Retinal pigment epithelial cell (primary cell): Measurements from ENCODE around the gene DLG1.

Source experiments
- DNase-seq: peaks from one replicate; pipeline ENCODE4 v3.0.0-alpha.2; 2010; ENCODE audit warnings: low read depth
- H3K4me3 ChIP-seq: 2 replicates; pipeline ENCODE4 v1.5.1; 2011; ENCODE audit warnings: mild to moderate bottlenecking, low read length, control low read depth, moderate library complexity
- CTCF ChIP-seq: conservative IDR thresholded peaks from 2 replicates; pipeline ENCODE4 v1.5.1; 2011; ENCODE audit warnings: low read depth, low read length, control low read depth, inconsistent platforms

DLG1 gene

GRCh38 chr3:197262709-197263108 is 35.7 kb downstream of the DLG1 start:
- no peak overlapping the region for H3K4me3 ChIP-seq
- TF ChIP-seq CTCF, result no peak
- no peak for DNase-seq

GRCh38 chr3:197261164-197261509 is 37.3 kb downstream of the DLG1 start:
- TF ChIP-seq CTCF, result no peak
- H3K4me3 ChIP-seq, result no peak overlapping the region
- DNase-seq, result no peak

GRCh38 chr3:197260491-197261163 is 37.8 kb downstream of the DLG1 start:
- DNase-seq, result no peak
- H3K4me3 ChIP-seq, result no peak overlapping the region
- TF ChIP-seq CTCF, result no peak

- no peak for TF ChIP-seq CTCF
Measured at GRCh38 chr3:197259096-197259495, 39.3 kb downstream of the DLG1 start.

GRCh38 chr3:197258168-197258755 is 40.1 kb downstream of the DLG1 start:
- no peak overlapping the region for H3K4me3 ChIP-seq
- no peak for DNase-seq
- no peak for TF ChIP-seq CTCF

More at GRCh38 chr3:197259096-197259495, 39.3 kb downstream of the DLG1 start:
- DNase-seq, result no peak
- H3K4me3 ChIP-seq, result no peak overlapping the region

- no peak overlapping the region for H3K4me3 ChIP-seq
- TF ChIP-seq CTCF, result no peak
- no peak for DNase-seq
Measured at GRCh38 chr3:197257711-197258110, 40.7 kb downstream of the DLG1 start.

- DNase-seq, result no peak
- no peak overlapping the region for H3K4me3 ChIP-seq
- peak; percentile 62 for TF ChIP-seq CTCF
Measured at GRCh38 chr3:197256836-197257444, 41.5 kb downstream of the DLG1 start.
